Cardiac fibroblast (primary cell): ENCODE measurements around the gene NOP14.

ENCODE experiments used
- DNase-seq, 2 donors: peaks; one replicate each; pipeline versions ENCODE4 v3.0.0 to v3.0.0-alpha.2; 2010; ENCODE audit warnings: low read depth in 2 of 2
- H3K4me3 ChIP-seq, 2 donors: replicated peaks in 1 of 2; 1 replicate in 1 of 2; 2 replicates in 1 of 2; pipeline ENCODE4 v1.5.1; 2011; ENCODE audit warnings: low read depth in 2 of 2, low read length in 2 of 2, mild to moderate bottlenecking in 2 of 2, moderate library complexity in 1 of 2
- CTCF ChIP-seq: IDR thresholded peaks from one replicate; pipeline ENCODE4 v1.5.1; 2011; ENCODE audit warnings: low read depth, mild to moderate bottlenecking, low read length, inconsistent platforms

NOP14 gene

GRCh38 chr4:2914256-2915126, 48.7 kb downstream of the NOP14 start:
- TF ChIP-seq CTCF = no peak
- DNase-seq = no peak
- no peak overlapping the region for H3K4me3 ChIP-seq

- no peak for DNase-seq
- TF ChIP-seq CTCF = no peak
- H3K4me3 ChIP-seq = no peak overlapping the region
These were observed 50.0 kb downstream of the NOP14 start for GRCh38 chr4:2913168-2913567.

- no peak for TF ChIP-seq CTCF
- no peak overlapping the region for H3K4me3 ChIP-seq
- no peak for DNase-seq
These were observed 51.3 kb downstream of the NOP14 start for GRCh38 chr4:2911868-2912267.

- no peak overlapping the region for H3K4me3 ChIP-seq
- peak; percentile 29 for TF ChIP-seq CTCF
- DNase-seq = no peak
These were observed 52.8 kb downstream of the NOP14 start for GRCh38 chr4:2910409-2910808.

- H3K4me3 ChIP-seq = no peak overlapping the region
- DNase-seq = no peak
- TF ChIP-seq CTCF = no peak
These were observed 53.6 kb downstream of the NOP14 start for GRCh38 chr4:2909583-2909982.

- TF ChIP-seq CTCF = no peak
- DNase-seq = no peak
These were observed 54.5 kb downstream of the NOP14 start for GRCh38 chr4:2908686-2909085.

More at GRCh38 chr4:2908686-2909085, 54.5 kb downstream of the NOP14 start:
- no peak overlapping the region for H3K4me3 ChIP-seq
